Mesendoderm (in vitro differentiated cells): ENCODE measurements around the gene ZDHHC12.
A peak's percentile ranks its signal among the peaks of the same experiment; 100 is the strongest.

Source experiments
- DNase-seq: peaks from one replicate; pipeline ENCODE4 v3.0.0; 2013
- H2AK5ac ChIP-seq: 2 replicates; pipeline ENCODE4 v1.6.1; 2013; ENCODE audit warnings: low read length, inconsistent platforms
- H2BK120ac ChIP-seq: 2 replicates; pipeline ENCODE4 v1.6.1; 2013; ENCODE audit warnings: low read depth, mild to moderate bottlenecking, low read length, moderate library complexity, mixed read lengths
- H2BK15ac ChIP-seq: replicated peaks from 2 replicates; pipeline ENCODE4 v1.6.1; 2013; ENCODE audit warnings: low read depth, mild to moderate bottlenecking, moderate library complexity
- H2BK5ac ChIP-seq: 2 replicates; pipeline ENCODE4 v1.6.1; 2013; ENCODE audit warnings: low read length, inconsistent platforms
- H3K18ac ChIP-seq: 2 replicates; pipeline ENCODE4 v1.6.1; 2013; ENCODE audit warnings: mild to moderate bottlenecking, low read length, mixed read lengths
- H3K23ac ChIP-seq: one replicate; pipeline ENCODE4 v1.6.1; 2013; ENCODE audit warnings: low read length
- H3K27ac ChIP-seq: 2 replicates; pipeline ENCODE4 v1.5.1; 2013; ENCODE audit warnings: low read depth, mild to moderate bottlenecking, inconsistent platforms, low read length, moderate library complexity
- H3K27me3 ChIP-seq: 2 replicates; pipeline ENCODE4 v1.6.1; 2013; ENCODE audit warnings: low read length, control low read depth, mild to moderate bottlenecking, inconsistent platforms; ENCODE audit not compliant: insufficient read depth, poor library complexity
- H3K36me3 ChIP-seq: 2 replicates; pipeline ENCODE4 v1.6.1; 2013; ENCODE audit warnings: low read length, inconsistent platforms; ENCODE audit not compliant: control insufficient read depth, insufficient read depth
- H3K4ac ChIP-seq: one replicate; pipeline ENCODE4 v1.6.1; 2013; ENCODE audit warnings: low read depth, mild to moderate bottlenecking, low read length, moderate library complexity
- H3K4me1 ChIP-seq: 2 replicates; pipeline ENCODE4 v1.6.1; 2013; ENCODE audit warnings: low read depth, low read length, inconsistent platforms; ENCODE audit not compliant: control insufficient read depth
- H3K4me2 ChIP-seq: 2 replicates; pipeline ENCODE4 v1.6.1; 2013; ENCODE audit warnings: low read length
- H3K4me3 ChIP-seq: 2 replicates; pipeline ENCODE4 v1.5.1; 2013; ENCODE audit warnings: mild to moderate bottlenecking, low read length
- H3K56ac ChIP-seq: one replicate; pipeline ENCODE4 v1.6.1; 2013; ENCODE audit warnings: low read length
- H3K79me1 ChIP-seq: 2 replicates; pipeline ENCODE4 v1.6.1; 2013; ENCODE audit warnings: low read length, inconsistent platforms
- H3K79me2 ChIP-seq: 2 replicates; pipeline ENCODE4 v1.6.1; 2013; ENCODE audit warnings: mild to moderate bottlenecking, low read length; ENCODE audit not compliant: control insufficient read depth, insufficient read depth
- H3K9ac ChIP-seq: 2 replicates; pipeline ENCODE4 v1.6.1; 2013; ENCODE audit warnings: low read length, inconsistent platforms
- H4K5ac ChIP-seq: one replicate; pipeline ENCODE4 v1.6.1; 2013; ENCODE audit warnings: low read length
- H4K8ac ChIP-seq: one replicate; pipeline ENCODE4 v1.6.1; 2013; ENCODE audit warnings: low read depth, mild to moderate bottlenecking, control low read depth, low read length, moderate library complexity
- WGBS: extraction: QIAGEN DNeasy Blood & Tissue Kit; methylation state at CpG from one replicate; pipeline ENCODE4 v1.1.7; 2013; ENCODE audit warnings: low lambda C conversion rate, missing lambda C conversion rate; ENCODE audit not compliant: insufficient coverage; ENCODE audit errors: extremely low coverage; 5-methylcytosine and 5-hydroxymethylcytosine counted together

ZDHHC12 gene

GRCh38 chr9:128707446-128707845 is 16.5 kb downstream of the ZDHHC12 start:
- no peak overlapping the region for H3K27ac ChIP-seq
- no peak for DNase-seq
- no peak overlapping the region for H2BK5ac ChIP-seq
- H3K18ac ChIP-seq, result no peak overlapping the region
- no peak overlapping the region for H2BK15ac ChIP-seq
- H3K56ac ChIP-seq, result no peak overlapping the region
- no peaks in the 10 kb centered on the region for H3K79me1 ChIP-seq
- no peak overlapping the region for H3K9ac ChIP-seq
- no CpG with 5 or more reads among the region's 8 CpGs for WGBS
- no peaks in the 10 kb centered on the region for H3K79me2 ChIP-seq
- H3K27me3 ChIP-seq, result no peaks in the 10 kb centered on the region
- H3K23ac ChIP-seq, result no peak overlapping the region
- no peak overlapping the region for H2BK120ac ChIP-seq
- H3K4me2 ChIP-seq, result no peak overlapping the region
- H4K8ac ChIP-seq, result no peak overlapping the region
- no peak overlapping the region for H3K4me3 ChIP-seq
- no peaks in the 10 kb centered on the region for H3K36me3 ChIP-seq
- no peak overlapping the region for H4K5ac ChIP-seq
- peaks cover 2% of the 10 kb centered on the region for H3K4me1 ChIP-seq
- no peak overlapping the region for H3K4ac ChIP-seq
- no peak overlapping the region for H2AK5ac ChIP-seq

- no CpG with 5 or more reads among the region's 23 CpGs for WGBS
- Histone ChIP-seq H3K56ac (peak overlapping the region; percentile 57), H3K4me3 (no peak overlapping the region), H2AK5ac (no peak overlapping the region), H2BK5ac (no peak overlapping the region), H3K18ac (no peak overlapping the region), H3K79me2 (no peaks in the 10 kb centered on the region), H3K23ac (no peak overlapping the region), H3K4me1 (peaks cover 2% of the 10 kb centered on the region), H3K4ac (no peak overlapping the region), H2BK120ac (no peak overlapping the region), H3K36me3 (no peaks in the 10 kb centered on the region), H3K4me2 (no peak overlapping the region), H4K5ac (no peak overlapping the region), H2BK15ac (no peak overlapping the region), H4K8ac (no peak overlapping the region), H3K79me1 (no peaks in the 10 kb centered on the region), H3K9ac (peak overlapping the region; percentile 31), H3K27ac (no peak overlapping the region), H3K27me3 (no peaks in the 10 kb centered on the region)
- DNase-seq, result peak; percentile 45
These were observed 17.1 kb downstream of the ZDHHC12 start for GRCh38 chr9:128706671-128707381.

GRCh38 chr9:128706045-128706444 is 17.9 kb downstream of the ZDHHC12 start:
- no CpG with 5 or more reads among the region's 1 CpG for WGBS
- Histone ChIP-seq H2BK5ac (no peak overlapping the region), H2AK5ac (no peak overlapping the region)

GRCh38 chr9:128705051-128705965 is 18.6 kb downstream of the ZDHHC12 start:
- Histone ChIP-seq H3K4me2 (no peak overlapping the region), H3K4me1 (peaks cover 2% of the 10 kb centered on the region), H3K56ac (no peak overlapping the region), H3K79me2 (no peaks in the 10 kb centered on the region), H3K23ac (no peak overlapping the region), H4K8ac (no peak overlapping the region), H3K36me3 (no peaks in the 10 kb centered on the region), H3K27ac (no peak overlapping the region), H3K4me3 (no peak overlapping the region), H2AK5ac (no peak overlapping the region), H2BK15ac (no peak overlapping the region), H3K27me3 (no peaks in the 10 kb centered on the region), H2BK5ac (no peak overlapping the region), H4K5ac (no peak overlapping the region), H3K79me1 (no peaks in the 10 kb centered on the region), H2BK120ac (no peak overlapping the region), H3K18ac (no peak overlapping the region), H3K9ac (no peak overlapping the region), H3K4ac (no peak overlapping the region)
- no peak for DNase-seq
- WGBS, result no CpG with 5 or more reads among the region's 36 CpGs

More at GRCh38 chr9:128706045-128706444, 17.9 kb downstream of the ZDHHC12 start:
- Histone ChIP-seq H3K4me2 (no peak overlapping the region), H3K4me1 (peaks cover 2% of the 10 kb centered on the region), H4K8ac (no peak overlapping the region), H3K79me2 (no peaks in the 10 kb centered on the region), H3K27me3 (no peaks in the 10 kb centered on the region), H3K18ac (no peak overlapping the region), H2BK120ac (no peak overlapping the region), H3K4me3 (no peak overlapping the region), H3K79me1 (no peaks in the 10 kb centered on the region), H2BK15ac (no peak overlapping the region), H3K36me3 (no peaks in the 10 kb centered on the region), H3K27ac (no peak overlapping the region), H4K5ac (no peak overlapping the region), H3K23ac (no peak overlapping the region), H3K4ac (no peak overlapping the region), H3K56ac (no peak overlapping the region), H3K9ac (no peak overlapping the region)
- no peak for DNase-seq

- no peak for DNase-seq
- Histone ChIP-seq H3K79me2 (no peaks in the 10 kb centered on the region), H3K18ac (no peak overlapping the region), H3K4me1 (peaks cover 2% of the 10 kb centered on the region), H3K9ac (no peak overlapping the region), H3K27me3 (no peaks in the 10 kb centered on the region), H4K5ac (no peak overlapping the region), H2BK120ac (no peak overlapping the region), H3K56ac (no peak overlapping the region), H3K4me2 (no peak overlapping the region), H3K79me1 (no peaks in the 10 kb centered on the region), H2BK15ac (no peak overlapping the region), H4K8ac (no peak overlapping the region), H3K4me3 (no peak overlapping the region), H2BK5ac (no peak overlapping the region), H3K23ac (no peak overlapping the region), H3K36me3 (no peaks in the 10 kb centered on the region), H3K27ac (no peak overlapping the region), H2AK5ac (no peak overlapping the region), H3K4ac (no peak overlapping the region)
- no CpG with 5 or more reads among the region's 5 CpGs for WGBS
These were observed 19.6 kb downstream of the ZDHHC12 start for GRCh38 chr9:128704356-128704670.
